Spleen (tissue), 11 donors: ENCODE results near the gene RIPPLY2. TPM values are rescaled to one million over a fixed set of nuclear protein-coding genes. Genes with fewer than 3 reads are reported as not detected.

Experiments
- DNase-seq: peaks from one replicate; pipeline ENCODE4 v3.0.0-alpha.2; 2020
- H3K27ac ChIP-seq, 8 donors: fragments of 200-600 bp; sonication (generic) in 7 of 8; 1 replicate in 4 of 8; 2 replicates in 4 of 8; pipeline versions ENCODE4 v1.5.0 to v1.8.0; 2016 to 2021; ENCODE audit warnings: inconsistent platforms in 4 of 8, mild to moderate bottlenecking in 4 of 8, moderate library complexity in 1 of 8
- H3K27me3 ChIP-seq, 7 donors: fragments of 200-600 bp; sonication (generic) in 6 of 7; replicated peaks in 1 of 7; 1 replicate in 4 of 7; 2 replicates in 3 of 7; pipeline versions ENCODE4 v1.5.0 to v1.8.0; 2016 to 2021; ENCODE audit warnings: inconsistent platforms in 3 of 7, mild to moderate bottlenecking in 1 of 7
- H3K36me3 ChIP-seq, 6 donors: fragments of 200-600 bp; sonication (generic) in 5 of 6; 1 replicate in 4 of 6; 2 replicates in 2 of 6; pipeline versions ENCODE4 v1.5.0 to v1.8.0; 2016 to 2021; ENCODE audit warnings: inconsistent platforms in 2 of 6
- H3K4me1 ChIP-seq, 6 donors: fragments of 200-600 bp; sonication (generic) in 5 of 6; 1 replicate in 3 of 6; 2 replicates in 3 of 6; pipeline versions ENCODE4 v1.5.0 to v1.8.0; 2016 to 2021; ENCODE audit warnings: inconsistent platforms in 3 of 6
- H3K4me3 ChIP-seq, 8 donors: fragments of 200-600 bp; sonication (generic) in 7 of 8; 1 replicate in 4 of 8; 2 replicates in 4 of 8; pipeline versions ENCODE4 v1.5.0 to v1.8.0; 2016 to 2021; ENCODE audit warnings: inconsistent platforms in 4 of 8, mild to moderate bottlenecking in 4 of 8, moderate library complexity in 2 of 8
- H3K9me3 ChIP-seq, 8 donors: fragments of 200-600 bp; sonication (generic) in 7 of 8; 1 replicate in 4 of 8; 2 replicates in 4 of 8; pipeline versions ENCODE4 v1.5.0 to v1.8.0; 2016 to 2021; ENCODE audit warnings: inconsistent platforms in 4 of 8
- POLR2A ChIP-seq, 3 donors: fragments of 450-650 bp; IDR thresholded peaks; one replicate each; pipeline ENCODE4 v1.5.1; 2017; ENCODE audit warnings: antibody characterized with exemption in 3 of 3, mild to moderate bottlenecking in 1 of 3
- POLR2AphosphoS5 ChIP-seq, 3 donors: sonication (generic); formaldehyde crosslinking; IDR thresholded peaks; one replicate each; pipeline ENCODE4 v1.5.1; 2017; ENCODE audit warnings: antibody characterized with exemption in 3 of 3
- WGBS, 5 donors: extraction: QIAGEN DNeasy Blood & Tissue Kit in 3 of 5; methylation state at CpG; one replicate each; pipeline versions ENCODE4 v1.1.5 to v1.1.7; 2013 to 2018; 5-methylcytosine and 5-hydroxymethylcytosine counted together
- intact Hi-C: fragments of 100-400 bp; cut with DNase I; formaldehyde crosslinking; loops from one replicate; pipeline ENCODE4 v1.15.0; 2023; ENCODE audit warnings: low total_unique reads
- polyA plus RNA-seq, 3 donors: library from polyadenylated mRNA; stranded (reverse); fragments of 200-250 nt; gene quantifications; one replicate each; pipeline ENCODE4 v1.2.1, GENCODE V29; 2013
- total RNA-seq, 7 donors: library from RNA; depleted of rRNA in 3 of 7; stranded (reverse); fragments of >200 nt in 3 of 7; fragmentation: NEBNext Ultra II Directional in 4 of 7; extraction: Animal tissue kit (Norgen Biotek cat#: 25700) in 4 of 7; gene quantifications; one replicate each; pipeline versions ENCODE4 v1.1.0 to v1.2.1, GENCODE V29; 2016 to 2021
- TF ChIP-seq, protein P1 (sequence below), 11 experiments: fragments of 200-600 bp in 7 of 11; fragments of 450-650 bp in 4 of 11; sonication (generic) in 4 of 11; IDR thresholded peaks in 8 of 11; conservative IDR thresholded peaks in 3 of 11; 1 replicate in 7 of 11; 2 replicates in 4 of 11; pipeline versions ENCODE4 v1.4.0 to v1.8.0; 2016 to 2021; ENCODE audit warnings: antibody characterized with exemption in 11 of 11, inconsistent platforms in 4 of 11, mild to moderate bottlenecking in 1 of 11
- donor health status: healthy with polysubstance abuse.
- donor health status: DM: no; HTN: no; CAD: no; lungs with moderate emphysema.
- donor health status: DM: no; HTN: no; CAD: no.
- donor health status: Bipolar disorder and iron deficiency.
- donor health status: healthy.
- donor health status: DM: no; HTN: no; CAD: no.
- donor health status: DM: yes; HTN: yes; CAD: no.

The RIPPLY2 gene
- total and polyA plus RNA-seq, 10 donors: 0.42 TPM; not detected in 9

DNA sequence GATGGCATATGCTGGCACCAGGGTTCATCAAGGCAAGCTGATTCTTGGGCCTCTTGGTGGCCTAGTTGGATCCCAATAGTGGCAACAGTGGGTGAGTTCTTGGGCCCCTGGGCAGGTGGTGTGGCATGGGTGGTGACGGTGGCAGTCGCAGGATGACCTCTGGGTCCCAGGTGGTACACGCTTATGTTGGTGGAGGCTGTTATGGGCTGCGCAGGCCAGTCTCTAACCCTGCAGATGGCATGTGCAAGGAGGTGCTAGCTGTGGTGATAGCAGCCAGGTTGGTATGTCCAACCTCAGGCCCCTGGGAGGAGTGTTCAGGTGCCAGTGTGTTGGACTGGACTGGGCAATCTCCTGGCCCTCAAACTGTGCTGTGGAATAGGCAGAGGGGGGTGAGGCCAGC lies 52.5 kb downstream of the RIPPLY2 start:
- H3K36me3 ChIP-seq: peaks cover 0 to 30% (median 0%) of the 10 kb centered on the region in 6 donors
- intact Hi-C loops: no loop called here
- DNase-seq: peak; percentile 59
- 89 to 100% (median 97%) methylated on average over 4 of the region's 4 CpGs; no CpG with 5 or more reads in 1 of the 5 donors for WGBS, 5 donors
- TF ChIP-seq POLR2A (IDR thresholded peaks at IDR 0.05) (no peak), POLR2AphosphoS5 (IDR thresholded peaks at IDR 0.05) (no peak)
- TF ChIP-seq, protein P1, sequence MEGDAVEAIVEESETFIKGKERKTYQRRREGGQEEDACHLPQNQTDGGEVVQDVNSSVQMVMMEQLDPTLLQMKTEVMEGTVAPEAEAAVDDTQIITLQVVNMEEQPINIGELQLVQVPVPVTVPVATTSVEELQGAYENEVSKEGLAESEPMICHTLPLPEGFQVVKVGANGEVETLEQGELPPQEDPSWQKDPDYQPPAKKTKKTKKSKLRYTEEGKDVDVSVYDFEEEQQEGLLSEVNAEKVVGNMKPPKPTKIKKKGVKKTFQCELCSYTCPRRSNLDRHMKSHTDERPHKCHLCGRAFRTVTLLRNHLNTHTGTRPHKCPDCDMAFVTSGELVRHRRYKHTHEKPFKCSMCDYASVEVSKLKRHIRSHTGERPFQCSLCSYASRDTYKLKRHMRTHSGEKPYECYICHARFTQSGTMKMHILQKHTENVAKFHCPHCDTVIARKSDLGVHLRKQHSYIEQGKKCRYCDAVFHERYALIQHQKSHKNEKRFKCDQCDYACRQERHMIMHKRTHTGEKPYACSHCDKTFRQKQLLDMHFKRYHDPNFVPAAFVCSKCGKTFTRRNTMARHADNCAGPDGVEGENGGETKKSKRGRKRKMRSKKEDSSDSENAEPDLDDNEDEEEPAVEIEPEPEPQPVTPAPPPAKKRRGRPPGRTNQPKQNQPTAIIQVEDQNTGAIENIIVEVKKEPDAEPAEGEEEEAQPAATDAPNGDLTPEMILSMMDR (IDR thresholded peaks at IDR 0.05 in 8 of 11, conservative IDR thresholded peaks at IDR 0.05 in 3 of 11): no peak
- H3K9me3 ChIP-seq: peaks cover 4 to 52% (median 45%) of the 10 kb centered on the region in 8 donors
- H3K4me3 ChIP-seq: no peak overlapping the region
- no peaks in the 10 kb centered on the region for H3K4me1 ChIP-seq
- H3K27ac ChIP-seq: no peak overlapping the region
- H3K27me3 ChIP-seq: no peaks in the 10 kb centered on the region

Other genes starting within 250 kb of the RIPPLY2 start
- gene SNAP91, start 144.3 kb upstream of the RIPPLY2 start, total RNA-seq: 1 to 10 TPM in 4 of 7 donors, under 1 TPM in 3; 0.17 to 1.9 (median 1.0) TPM
- gene SNAP91, start 144.3 kb upstream of the RIPPLY2 start, polyA plus RNA-seq: 1 to 10 TPM; 1.8 to 2.9 (median 2.6) TPM
- 10 to 100 TPM; 15.1 to 50.7 (median 34.2) TPM for gene CYB5R4, start 6.3 kb downstream of the RIPPLY2 start, total RNA-seq
- 10 to 100 TPM in 2 of 3 donors, 1 to 10 TPM in 1; 10.0 to 17.1 (median 12.6) TPM for gene CYB5R4, start 6.3 kb downstream of the RIPPLY2 start, polyA plus RNA-seq
- 10 to 100 TPM in 3 of 7 donors, 1 to 10 TPM in 3, under 1 TPM in 1; 0.97 to 21.8 (median 7.1) TPM for gene MRAP2, start 180.4 kb downstream of the RIPPLY2 start, total RNA-seq
- gene MRAP2, start 180.4 kb downstream of the RIPPLY2 start, polyA plus RNA-seq: 1 to 10 TPM; 1.3 to 3.5 (median 1.3) TPM